NCI-H2029 treated with DMSO at 0.1 percent for 48 hours (cell line): Measurements from ENCODE around the gene MMP20.

Source experiments
- DNase-seq: peaks from one replicate; lab custom pipeline; 2025; lab: John Stamatoyannopoulos, UW

Gene MMP20

DNA sequence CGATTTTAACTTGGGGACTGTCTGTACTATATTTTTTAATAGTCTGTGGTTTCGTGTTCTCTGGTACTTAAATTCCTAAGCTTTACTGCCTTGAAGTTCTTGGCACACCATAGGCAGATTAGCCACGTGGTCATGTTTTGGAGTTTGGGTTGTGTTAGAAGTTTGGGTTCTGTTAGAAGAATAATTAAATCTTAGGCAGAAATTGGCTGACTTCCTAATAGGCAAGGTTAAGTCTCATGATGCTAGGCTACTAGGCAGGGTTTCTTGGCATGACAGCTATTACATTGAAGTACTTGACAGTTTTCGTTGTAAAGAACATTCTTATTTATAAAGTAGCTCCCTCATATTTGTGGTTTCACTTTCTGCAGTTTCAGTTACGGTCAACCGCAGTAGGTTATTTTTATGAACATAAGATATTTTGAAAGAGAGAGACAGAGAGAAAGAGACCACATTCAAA, 64.5 kb downstream of the MMP20 start:
- no peak for DNase-seq

DNA sequence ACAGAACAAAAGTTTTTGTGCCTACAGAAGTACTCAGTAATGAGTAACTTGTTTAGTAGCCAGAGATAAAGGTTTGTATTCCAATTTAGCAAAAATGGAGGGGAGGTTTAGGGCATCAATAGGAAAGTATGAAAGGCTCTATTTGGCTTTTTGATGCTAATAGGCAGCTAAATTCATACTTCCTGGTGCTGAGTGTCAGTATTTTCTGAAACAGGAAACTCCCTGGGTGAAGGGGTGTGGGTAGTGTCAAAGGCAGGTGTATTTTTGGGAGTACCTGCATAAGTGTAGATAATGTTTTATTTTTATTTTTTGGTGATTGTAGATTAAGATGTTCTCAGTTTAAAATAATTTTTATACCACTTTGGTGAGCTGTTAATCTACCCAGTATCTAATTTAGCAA, 65.3 kb downstream of the MMP20 start:
- no peak for DNase-seq

DNA sequence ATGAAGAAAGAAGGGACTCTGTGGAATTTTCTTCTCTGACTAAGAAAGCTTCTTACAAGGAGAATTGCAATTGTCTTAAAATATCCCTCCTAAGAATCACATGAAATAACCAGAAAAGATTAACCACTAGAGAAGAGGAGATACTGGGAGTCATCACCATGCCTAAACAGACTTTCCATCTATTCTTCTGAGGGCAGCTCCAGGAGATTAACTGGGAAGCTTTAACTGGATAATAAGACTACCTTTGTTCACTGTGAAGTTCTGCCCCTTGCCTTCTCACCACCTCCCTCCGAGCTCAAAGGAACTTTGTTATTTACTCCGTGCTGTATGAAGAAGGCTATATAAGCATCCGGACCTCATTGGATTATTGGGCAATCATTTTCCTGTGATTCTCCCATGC, 70.0 kb downstream of the MMP20 start:
- no peak for DNase-seq

DNA sequence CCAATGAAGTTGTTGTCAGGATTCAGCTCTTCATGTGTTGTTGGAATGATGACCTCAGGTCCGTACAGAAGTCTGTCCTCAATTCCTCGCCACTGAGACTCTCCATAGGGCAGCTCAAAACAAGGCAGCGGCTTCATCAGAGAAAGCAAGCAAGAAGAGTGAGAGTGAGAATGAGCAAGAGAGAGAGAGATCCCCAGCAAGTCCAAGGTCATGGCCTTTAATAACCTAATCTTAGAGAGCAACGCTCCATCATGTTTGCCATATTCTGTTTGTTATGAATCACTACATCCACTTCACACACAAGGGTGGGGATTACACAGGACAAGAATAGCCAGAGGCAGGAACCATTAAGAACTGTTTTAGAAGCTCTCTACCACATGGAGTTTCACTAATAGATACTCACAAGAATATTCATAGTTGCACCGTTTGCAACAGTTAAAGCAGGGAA, 71.3 kb downstream of the MMP20 start:
- no peak for DNase-seq

DNA sequence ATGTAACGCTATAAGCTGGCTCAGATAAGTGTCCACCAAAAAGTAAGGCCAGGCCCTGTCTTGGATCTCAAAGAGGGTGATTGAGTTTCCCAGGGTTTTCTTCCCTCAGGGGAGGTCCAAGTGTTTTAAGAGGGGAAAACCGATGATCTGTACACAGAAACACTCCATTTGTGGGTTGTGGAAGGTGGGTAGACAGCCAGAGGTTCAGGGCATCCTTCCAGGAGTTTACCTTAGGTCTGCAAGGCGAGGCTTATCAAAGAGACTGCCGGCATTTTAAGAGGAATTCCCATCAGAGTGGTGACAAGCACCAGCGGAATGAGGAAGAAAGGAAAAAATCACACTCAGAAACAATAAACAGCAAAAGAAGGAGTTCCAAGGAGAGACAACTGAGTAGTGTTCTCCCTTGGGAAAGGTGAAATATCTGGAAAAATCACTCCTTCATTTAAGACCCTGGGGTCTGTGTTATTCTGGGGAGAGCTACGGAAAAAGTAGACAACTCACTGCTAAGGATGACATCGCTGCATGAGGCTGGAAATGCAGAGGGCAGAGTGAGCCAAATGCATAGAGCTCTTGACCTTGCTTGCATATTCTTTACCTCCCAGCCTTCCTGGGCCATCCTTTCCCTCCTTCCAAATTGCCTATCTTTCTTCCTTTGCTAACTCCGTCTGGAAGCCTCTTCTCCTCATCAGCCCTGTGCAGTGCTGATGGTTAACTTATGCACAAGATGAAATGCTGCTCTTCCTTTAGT, 72.5 kb downstream of the MMP20 start:
- no peak for DNase-seq

DNA sequence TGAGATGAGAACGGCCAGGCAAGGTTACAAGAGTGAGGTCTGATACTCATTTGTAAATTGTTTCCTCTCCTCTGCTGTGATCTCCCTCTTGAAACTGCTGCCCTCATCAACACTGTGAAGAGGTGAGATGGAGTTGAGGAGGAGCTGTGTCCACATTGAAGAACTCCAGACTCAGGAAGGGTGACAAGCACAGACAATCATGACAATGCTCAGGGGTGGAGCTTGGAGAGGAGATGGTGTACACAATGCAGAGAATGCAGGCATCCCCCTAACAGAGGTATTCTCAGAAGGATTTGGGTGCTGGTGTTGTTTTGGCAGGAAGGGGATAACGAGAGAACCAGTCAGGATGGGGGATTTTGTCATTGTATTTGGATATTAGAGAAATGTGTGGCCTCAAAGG, 73.1 kb downstream of the MMP20 start:
- DNase-seq = no peak

DNA sequence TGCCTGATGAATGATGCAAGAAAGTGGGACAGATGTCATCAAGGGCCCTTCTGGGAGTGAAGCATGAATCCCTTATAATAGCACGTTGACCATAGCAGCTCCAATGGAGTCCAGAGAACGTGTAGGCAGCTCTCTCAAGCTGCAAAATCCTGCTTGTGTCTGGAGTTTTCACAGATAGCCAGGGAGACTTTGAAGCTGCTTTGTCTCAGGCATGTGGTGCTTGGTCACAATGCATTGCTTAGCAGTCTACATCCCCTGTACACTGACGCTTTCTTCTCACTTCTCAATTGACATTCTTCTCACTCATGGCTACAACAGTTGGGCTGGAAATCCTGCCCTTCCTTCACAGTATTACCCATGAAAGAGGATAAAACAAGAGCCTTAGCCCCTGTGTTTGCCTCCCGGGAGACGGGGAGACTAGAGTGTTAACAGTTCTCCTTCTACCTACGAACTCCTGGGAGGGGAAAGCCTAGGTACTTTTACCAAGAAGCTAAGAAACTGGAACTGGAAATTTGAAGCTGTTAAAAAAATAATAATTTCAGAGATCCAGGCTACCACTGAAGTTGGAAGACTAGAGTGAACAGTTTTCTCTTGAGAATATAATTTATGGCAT, 73.9 kb downstream of the MMP20 start:
- DNase-seq = no peak

DNA sequence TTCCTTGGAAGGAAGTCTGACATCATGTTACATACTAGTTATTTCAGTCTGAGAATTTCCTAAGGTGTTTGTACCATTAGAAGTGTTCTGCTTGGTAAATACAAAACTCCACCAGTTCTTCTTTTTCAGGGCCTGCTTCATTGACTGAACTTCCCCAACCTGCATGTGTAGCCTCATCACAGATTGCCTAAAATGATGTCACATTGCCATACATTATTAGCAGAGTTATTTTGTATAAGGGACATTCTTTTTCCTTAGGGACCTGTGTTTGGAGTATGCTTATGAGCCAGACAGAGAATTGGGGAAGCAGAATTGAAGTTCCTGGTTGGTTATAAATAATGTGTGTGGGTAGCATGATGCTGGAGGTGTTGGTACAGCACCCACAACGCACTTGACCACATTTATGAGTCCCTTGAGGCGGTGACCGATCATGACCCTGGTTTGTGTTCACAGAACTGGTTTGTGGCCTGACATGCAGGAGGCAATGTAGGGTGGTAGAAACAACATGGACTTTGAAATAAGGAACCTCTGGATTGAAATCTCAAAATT, 78.1 kb downstream of the MMP20 start:
- DNase-seq = no peak

DNA sequence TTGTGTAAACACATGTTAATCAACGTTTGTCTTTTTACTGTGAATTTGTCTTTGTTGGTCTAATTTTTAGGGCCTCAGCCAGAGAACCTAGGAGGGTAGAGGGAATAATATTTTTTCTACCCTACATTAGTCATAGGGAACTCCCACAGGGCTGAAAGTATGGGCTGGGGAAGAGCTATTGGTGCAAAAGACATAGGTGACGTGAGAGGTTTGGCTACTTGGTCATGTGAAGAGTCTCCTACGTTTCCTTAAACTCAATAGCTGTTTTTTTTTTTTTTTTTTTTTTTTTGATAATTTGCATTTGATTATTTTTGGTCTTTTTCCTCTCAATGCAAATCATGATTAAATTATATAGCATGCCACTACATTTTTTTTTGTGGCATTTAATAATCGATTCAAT, 78.7 kb downstream of the MMP20 start:
- DNase-seq = no peak

DNA sequence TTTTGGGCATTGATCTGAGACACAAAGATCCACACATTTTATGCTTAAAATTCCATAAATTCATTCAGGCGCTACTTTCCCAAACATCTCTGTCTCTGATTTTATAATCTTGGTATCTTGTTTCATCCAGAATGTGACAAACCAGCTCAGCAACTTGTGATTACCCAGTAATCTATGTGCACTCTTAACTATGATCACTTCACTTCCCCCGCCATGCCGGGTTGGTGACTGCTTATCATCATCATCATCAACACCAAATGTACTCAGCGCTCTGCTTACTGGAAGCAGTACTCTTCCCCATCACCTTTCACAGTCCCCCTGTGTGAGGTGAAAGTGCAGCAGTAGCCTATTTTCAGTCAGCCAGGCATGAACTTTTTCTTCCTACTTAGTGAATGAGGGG, 79.4 kb downstream of the MMP20 start:
- no peak for DNase-seq

DNA sequence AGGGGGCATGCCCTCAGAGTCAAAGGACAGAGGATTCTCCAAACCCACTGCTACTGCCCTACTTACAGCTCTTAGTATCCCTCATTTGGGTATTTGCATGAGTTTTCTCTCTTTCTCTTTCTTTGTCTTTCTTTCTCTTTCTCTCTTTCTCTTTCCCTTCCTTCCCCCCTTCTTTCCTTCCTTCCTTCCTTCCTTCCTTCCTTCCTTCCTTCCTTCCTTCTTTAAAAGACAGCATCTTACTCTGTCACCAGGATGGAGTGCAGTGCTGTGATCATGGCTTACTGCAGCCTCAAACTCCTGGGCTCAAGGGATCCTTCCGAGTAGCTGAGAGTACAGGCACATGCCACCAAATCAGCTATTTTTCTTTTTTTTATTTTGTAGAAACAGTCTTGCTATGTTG, 80.5 kb downstream of the MMP20 start:
- no peak for DNase-seq

DNA sequence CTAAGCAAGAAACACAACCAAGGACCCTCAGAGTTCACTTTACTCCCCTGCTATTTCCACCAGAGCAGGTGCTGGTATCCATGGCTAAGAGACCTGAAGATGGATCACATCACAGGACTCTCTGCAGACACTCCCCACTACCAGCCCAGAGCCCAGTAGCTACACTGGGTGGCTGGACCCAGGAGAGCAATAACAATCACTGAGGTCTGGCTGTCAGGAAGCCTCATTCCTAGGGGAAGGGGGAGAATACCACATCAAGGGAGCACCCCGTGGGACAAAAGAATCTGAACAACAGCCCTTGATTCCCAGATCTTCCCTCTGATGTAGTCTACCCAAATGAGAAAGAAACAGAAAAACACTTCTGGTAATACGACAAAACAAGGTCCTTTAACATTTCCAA, 85.6 kb downstream of the MMP20 start:
- DNase-seq = no peak

DNA sequence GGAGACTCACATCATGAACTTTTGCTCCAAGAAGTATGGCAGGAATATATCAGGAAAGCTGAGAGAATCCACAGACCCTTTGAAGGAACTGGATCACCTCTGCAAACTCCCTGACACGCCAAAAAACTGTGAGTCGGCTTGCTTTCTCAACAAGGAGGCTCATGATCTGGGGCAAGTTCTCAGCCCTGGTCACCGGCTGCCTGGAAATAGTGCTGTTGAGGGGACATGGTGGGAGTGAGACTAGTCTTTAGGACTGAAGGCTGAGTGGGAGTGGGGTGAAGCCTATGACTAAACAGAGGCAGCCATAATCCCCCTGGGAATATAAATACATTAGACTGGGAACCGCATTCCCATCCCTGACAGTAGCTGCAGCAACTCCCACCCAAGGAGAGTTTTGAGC, 86.2 kb downstream of the MMP20 start:
- no peak for DNase-seq

DNA sequence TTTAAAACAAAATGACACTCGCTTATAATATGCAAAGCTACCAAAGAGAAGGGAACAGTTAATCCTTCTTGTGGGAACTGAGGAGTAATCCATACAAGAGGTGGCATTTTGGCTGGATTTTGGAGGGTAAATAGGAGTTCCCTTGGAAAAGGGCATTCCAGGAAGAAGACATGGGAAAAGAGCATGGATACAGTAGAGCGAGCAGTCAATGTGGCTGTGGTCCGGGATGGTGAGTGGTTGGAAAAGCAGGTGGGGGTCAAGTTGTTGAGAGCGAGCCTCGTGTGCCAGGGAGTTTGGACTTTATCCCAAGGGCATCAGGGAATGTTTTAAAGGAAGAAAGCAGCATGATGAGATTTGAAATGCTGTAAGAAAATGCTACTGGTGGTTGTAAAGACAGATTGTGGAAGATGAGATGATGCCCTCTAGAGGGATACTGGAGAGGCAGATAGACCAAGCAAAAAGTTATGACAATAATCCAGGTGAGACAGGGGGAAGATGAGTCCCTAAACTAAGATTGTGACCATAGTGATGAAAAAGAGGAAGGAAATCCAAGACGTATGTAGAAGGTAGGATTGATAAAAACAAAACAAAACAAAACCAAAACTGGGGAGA, 90.8 kb downstream of the MMP20 start:
- DNase-seq = no peak

DNA sequence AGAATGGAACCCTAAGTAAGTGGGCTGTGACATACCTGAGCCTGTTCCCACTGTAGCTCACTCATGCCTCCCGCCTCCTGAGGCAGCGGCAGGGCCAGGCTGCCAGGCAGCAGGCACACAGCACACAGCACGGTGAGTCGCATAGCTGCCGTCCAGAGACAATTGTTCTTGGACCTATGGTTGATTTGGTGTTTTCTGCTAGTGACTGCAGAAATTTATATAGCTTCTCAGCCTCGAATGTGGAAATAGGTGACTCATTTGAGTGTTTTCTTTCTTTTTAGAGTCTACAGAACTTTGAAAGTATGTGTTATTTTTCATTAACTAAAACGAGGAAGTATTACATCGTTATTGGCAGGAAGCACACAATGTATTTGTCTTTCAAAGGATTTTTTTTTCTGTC, 94.6 kb downstream of the MMP20 start, which contains the start of gene MMP7:
Gene MMP7, minus strand, starts transcription at position 190 of the 400 bp plus-strand sequence. Its CDS starts 47 bp downstream, at position 143.
- no peak for DNase-seq

DNA sequence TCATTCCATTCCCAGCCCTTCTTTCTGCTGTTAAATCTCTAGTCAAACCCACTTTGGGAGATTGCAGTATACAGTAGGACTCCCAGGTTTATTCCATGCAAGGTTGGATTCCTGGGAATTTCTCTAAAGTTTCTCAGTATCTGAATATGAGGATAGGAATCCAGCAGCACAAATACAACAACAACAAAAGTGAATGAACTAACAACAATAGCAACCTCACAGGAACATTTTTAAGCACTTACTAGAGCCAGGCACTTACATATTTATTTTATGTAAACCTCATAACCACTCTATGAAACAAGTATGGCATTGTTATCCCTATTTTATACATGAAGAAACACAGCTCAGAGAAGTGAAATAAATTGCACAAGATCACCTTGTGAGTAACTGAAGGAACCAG, 96.5 kb downstream of the MMP20 start:
- DNase-seq = no peak

DNA sequence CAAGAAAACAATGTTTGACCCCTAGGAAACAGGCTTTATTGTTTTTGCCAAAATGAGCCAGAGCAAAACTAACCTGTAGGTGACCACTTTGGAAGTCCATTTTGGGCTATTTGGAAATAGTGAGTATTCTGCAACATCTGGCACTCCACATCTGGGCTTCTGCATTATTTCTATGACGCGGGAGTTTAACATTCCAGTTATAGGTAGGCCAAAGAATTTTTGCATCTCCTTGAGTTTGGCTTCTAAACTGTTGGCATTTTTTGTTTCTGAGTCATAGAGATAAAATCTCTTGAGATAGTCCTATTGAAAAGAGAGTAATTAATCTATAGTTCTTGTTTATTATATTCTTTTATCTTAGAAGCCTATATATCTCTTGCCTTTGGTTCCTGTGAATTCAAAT, 97.4 kb downstream of the MMP20 start:
- DNase-seq = no peak

DNA sequence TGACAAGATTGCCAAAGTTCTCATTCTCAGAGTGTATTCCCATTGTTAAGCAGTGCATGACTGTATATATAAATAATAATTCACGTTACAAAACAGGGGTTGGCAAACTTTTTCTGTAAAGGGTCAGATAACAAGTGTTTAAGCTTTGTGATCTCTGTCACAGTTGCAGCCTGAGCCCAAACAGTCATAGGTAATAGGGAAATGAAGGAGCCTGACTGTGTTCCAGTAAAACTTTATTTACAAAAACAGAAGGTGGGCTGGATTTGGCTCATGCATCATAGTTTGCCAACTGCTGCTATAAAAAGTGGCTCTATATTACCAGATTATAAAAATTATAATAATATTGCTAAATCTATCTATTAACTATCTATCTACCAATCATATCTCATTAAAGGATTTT, 98.1 kb downstream of the MMP20 start:
- no peak for DNase-seq
